Liver (tissue), 9 donors: ENCODE results near the gene BSND. TPM values are rescaled to one million over a fixed set of nuclear protein-coding genes. Genes with fewer than 3 reads are reported as not detected.

Source experiments
- DNase-seq: peaks from one replicate; pipeline ENCODE4 v3.0.0-alpha.2; 2017; ENCODE audit warnings: low spot score
- H3K27ac ChIP-seq, 2 donors: one replicate each; pipeline ENCODE4 v1.7.0; 2013; ENCODE audit warnings: inconsistent platforms in 2 of 2, low read length in 2 of 2, control low read depth in 1 of 2, low read depth in 1 of 2, mild to moderate bottlenecking in 1 of 2
- H3K27me3 ChIP-seq, 4 donors: one replicate each; pipeline versions ENCODE4 v1.6.1 to v1.7.0; 2013; ENCODE audit warnings: low read length in 3 of 4, inconsistent platforms in 1 of 4, mild to moderate bottlenecking in 1 of 4, moderate library complexity in 1 of 4; ENCODE audit not compliant: control insufficient read depth in 4 of 4, insufficient read depth in 4 of 4
- H3K36me3 ChIP-seq, 4 donors: one replicate each; pipeline versions ENCODE4 v1.6.1 to v1.7.0; 2013; ENCODE audit warnings: low read length in 3 of 4, mild to moderate bottlenecking in 3 of 4, low read depth in 1 of 4, moderate library complexity in 1 of 4; ENCODE audit not compliant: control insufficient read depth in 4 of 4, insufficient read depth in 3 of 4
- H3K4me1 ChIP-seq, 4 donors: one replicate each; pipeline versions ENCODE4 v1.6.1 to v1.7.0; 2013; ENCODE audit warnings: low read length in 3 of 4, mild to moderate bottlenecking in 3 of 4, moderate library complexity in 1 of 4; ENCODE audit not compliant: control insufficient read depth in 4 of 4, insufficient read depth in 4 of 4
- H3K4me3 ChIP-seq, 3 donors: one replicate each; pipeline versions ENCODE4 v1.6.1 to v1.7.0; 2013; ENCODE audit warnings: low read length in 3 of 3, control low read depth in 1 of 3, low read depth in 1 of 3, mild to moderate bottlenecking in 1 of 3
- H3K9ac ChIP-seq, 2 donors: one replicate each; pipeline ENCODE4 v1.7.0; 2013; ENCODE audit warnings: low read length in 2 of 2, mild to moderate bottlenecking in 2 of 2, moderate library complexity in 2 of 2, control low read depth in 1 of 2, low read depth in 1 of 2
- H3K9me3 ChIP-seq, 4 donors: one replicate each; pipeline versions ENCODE4 v1.6.1 to v1.7.0; 2013; ENCODE audit warnings: low read length in 3 of 4; ENCODE audit not compliant: control insufficient read depth in 4 of 4
- ATF3 ChIP-seq: IDR thresholded peaks from 2 replicates; pipeline ENCODE4 v1.6.1; 2016; ENCODE audit warnings: antibody characterized with exemption
- CTCF ChIP-seq: fragments of 150-350 bp; IDR thresholded peaks from 2 replicates; pipeline ENCODE4 v1.5.1; 2017; ENCODE audit warnings: improper control_type of control experiment, low read depth, low read length; ENCODE audit not compliant: missing input control
- EGR1 ChIP-seq, 2 donors: IDR thresholded peaks; 2 replicates each; pipeline ENCODE4 v1.6.1; 2016 to 2018; ENCODE audit warnings: antibody characterized with exemption in 2 of 2, low read depth in 2 of 2
- FOXA1 ChIP-seq: IDR thresholded peaks from 2 replicates; pipeline ENCODE4 v1.6.1; 2016; ENCODE audit warnings: antibody characterized with exemption
- FOXA2 ChIP-seq: IDR thresholded peaks from 2 replicates; pipeline ENCODE4 v1.6.1; 2016; ENCODE audit warnings: antibody characterized with exemption
- GABPA ChIP-seq, 2 donors: IDR thresholded peaks in 1 of 2; conservative IDR thresholded peaks in 1 of 2; 2 replicates each; pipeline ENCODE4 v1.6.1; 2016; ENCODE audit warnings: antibody characterized with exemption in 2 of 2, mild to moderate bottlenecking in 1 of 2, moderate library complexity in 1 of 2
- HNF4A ChIP-seq, 2 donors: conservative IDR thresholded peaks; 2 replicates each; pipeline ENCODE4 v1.6.1; 2016; ENCODE audit warnings: antibody characterized with exemption in 2 of 2, mild to moderate bottlenecking in 2 of 2
- HNF4G ChIP-seq: IDR thresholded peaks from 2 replicates; pipeline ENCODE4 v1.6.1; 2016; ENCODE audit warnings: antibody characterized with exemption
- MAX ChIP-seq: IDR thresholded peaks from 2 replicates; pipeline ENCODE4 v1.6.1; 2016; ENCODE audit warnings: antibody characterized with exemption
- NR2F2 ChIP-seq: IDR thresholded peaks from 2 replicates; pipeline ENCODE4 v1.6.1; 2016; ENCODE audit warnings: antibody characterized with exemption
- RAD21 ChIP-seq, 2 donors: IDR thresholded peaks; 2 replicates each; pipeline ENCODE4 v1.6.1; 2016; ENCODE audit warnings: antibody characterized with exemption in 2 of 2, mild to moderate bottlenecking in 2 of 2
- REST ChIP-seq: IDR thresholded peaks from 2 replicates; pipeline ENCODE4 v1.6.1; 2016; ENCODE audit warnings: antibody characterized with exemption, mild to moderate bottlenecking
- RXRA ChIP-seq, 2 donors: IDR thresholded peaks; 2 replicates each; pipeline ENCODE4 v1.6.1; 2017 to 2018; ENCODE audit warnings: antibody characterized with exemption in 2 of 2, mild to moderate bottlenecking in 1 of 2
- SP1 ChIP-seq: IDR thresholded peaks from 2 replicates; pipeline ENCODE4 v1.6.1; 2018; ENCODE audit warnings: antibody characterized with exemption, mild to moderate bottlenecking
- TAF1 ChIP-seq: conservative IDR thresholded peaks from 2 replicates; pipeline ENCODE4 v1.6.1; 2016; ENCODE audit warnings: antibody characterized with exemption, mild to moderate bottlenecking
- YY1 ChIP-seq: IDR thresholded peaks from 2 replicates; pipeline ENCODE4 v1.6.1; 2016; ENCODE audit warnings: antibody characterized with exemption, mild to moderate bottlenecking
- ZBTB33 ChIP-seq: IDR thresholded peaks from 2 replicates; pipeline ENCODE4 v1.6.1; 2016; ENCODE audit warnings: antibody characterized with exemption
- WGBS: extraction: QIAGEN DNeasy Blood & Tissue Kit; methylation state at CpG from one replicate; pipeline ENCODE4 v1.1.7; 2013; 5-methylcytosine and 5-hydroxymethylcytosine counted together
- polyA plus RNA-seq, 2 donors: library from polyadenylated mRNA; stranded (reverse) in 1 of 2; unstranded in 1 of 2; fragments of 200-250 nt in 1 of 2; fragments of >200 nt in 1 of 2; fragmentation: Nextera tagmentation in 1 of 2; extraction: Ambion mirVana in 1 of 2; gene quantifications; one replicate each; pipeline versions ENCODE4 v1.2.1 to v1.2.3, GENCODE V29; 2013 to 2015
- total RNA-seq, 2 donors: library from RNA; depleted of rRNA; stranded (reverse); fragments of >200 nt; gene quantifications; one replicate each; pipeline ENCODE4 v1.2.3, GENCODE V29; 2014
- donor health status: healthy.
- donor health status: healthy.
- donor health status: healthy.
- donor health status: healthy.
- donor health status: healthy.

The BSND gene
- total and polyA plus RNA-seq, 4 donors = 0.14 TPM; not detected in 3

- TF ChIP-seq HNF4G (no peak), CTCF (no peak)
These were observed 16.4 kb downstream of the BSND start (continued) for GRCh38 chr1:55015123-55015522.

GRCh38 chr1:55015731-55016620 is 17.2 kb downstream of the BSND start:
- H3K27ac ChIP-seq = no peak overlapping the region
- no peaks in the 10 kb centered on the region for H3K4me1 ChIP-seq
- H3K4me3 ChIP-seq = no peak overlapping the region
- no peak for DNase-seq
- no peaks in the 10 kb centered on the region for H3K9me3 ChIP-seq
- H3K9ac ChIP-seq = no peak overlapping the region
- TF ChIP-seq TAF1 (no peak), ZBTB33 (no peak), FOXA1 (no peak), YY1 (no peak), FOXA2 (no peak), HNF4G (no peak), RAD21 (IDR thresholded peaks at IDR 0.05) (no peak), GABPA (IDR thresholded peaks at IDR 0.05 in 1 of 2, conservative IDR thresholded peaks at IDR 0.05 in 1 of 2) (no peak), NR2F2 (no peak), MAX (no peak), EGR1 (IDR thresholded peaks at IDR 0.05; ENCODE audit: low read depth in 2 of 2) (no peak), SP1 (no peak), REST (no peak), ATF3 (no peak), CTCF (no peak), HNF4A (conservative IDR thresholded peaks at IDR 0.05) (no peak), RXRA (IDR thresholded peaks at IDR 0.05) (no peak)
- no peaks in the 10 kb centered on the region for H3K27me3 ChIP-seq
- 80% methylated on average over 12 of the region's 12 CpGs for WGBS
- no peaks in the 10 kb centered on the region for H3K36me3 ChIP-seq
